Heart left ventricle (tissue), 13 donors: ENCODE measurements around the gene NENF.

ENCODE experiments used
- POLR2A ChIP-seq, 2 donors: fragments of 450-650 bp; IDR thresholded peaks; one replicate each; pipeline ENCODE4 v1.6.1; 2017; ENCODE audit warnings: antibody characterized with exemption in 2 of 2, mild to moderate bottlenecking in 2 of 2, moderate library complexity in 2 of 2
- TF ChIP-seq, protein P1 (sequence below), 12 donors: fragments of 200-600 bp; sonication (generic) in 4 of 12; IDR thresholded peaks; one replicate each; pipeline versions ENCODE4 v1.5.0 to v1.8.0; 2018 to 2022; ENCODE audit warnings: antibody characterized with exemption in 12 of 12, mild to moderate bottlenecking in 5 of 12
- donor health status: ischemic (EF 13 %, LVEDD 7.1; RV severe dilation, severe dysfunction).
- donor health status: DM: no; HTN: yes; CAD: no.
- donor health status: DM: no; HTN: no; CAD: no.
- donor health status: ischemic (EF 25% LVEDD 6.9; RV normal size, moderate dysfunction).
- donor health status: ischemic (EF 25% LVEDD 5.7; RV mildly dilated, moderate dysfunction).
- donor health status: ischemic (EF 35%, LVEDD 5.7; RV mildly dilated, moderate dysfunction).
- donor health status: nonischemic (EF 11% LVEDD 7.7; RV severe dilation, severe dysfunction).
- donor health status: DM: yes; HTN: yes; CAD: no.
- donor health status: PGD.
- donor health status: ischemic (EF 29% LVEDD 5.4; RV normal size, mild dysfunction).
- donor health status: nonischemic (EF 23%, LVEDD 6.1; RV moderate dilation, normal function).

DNA sequence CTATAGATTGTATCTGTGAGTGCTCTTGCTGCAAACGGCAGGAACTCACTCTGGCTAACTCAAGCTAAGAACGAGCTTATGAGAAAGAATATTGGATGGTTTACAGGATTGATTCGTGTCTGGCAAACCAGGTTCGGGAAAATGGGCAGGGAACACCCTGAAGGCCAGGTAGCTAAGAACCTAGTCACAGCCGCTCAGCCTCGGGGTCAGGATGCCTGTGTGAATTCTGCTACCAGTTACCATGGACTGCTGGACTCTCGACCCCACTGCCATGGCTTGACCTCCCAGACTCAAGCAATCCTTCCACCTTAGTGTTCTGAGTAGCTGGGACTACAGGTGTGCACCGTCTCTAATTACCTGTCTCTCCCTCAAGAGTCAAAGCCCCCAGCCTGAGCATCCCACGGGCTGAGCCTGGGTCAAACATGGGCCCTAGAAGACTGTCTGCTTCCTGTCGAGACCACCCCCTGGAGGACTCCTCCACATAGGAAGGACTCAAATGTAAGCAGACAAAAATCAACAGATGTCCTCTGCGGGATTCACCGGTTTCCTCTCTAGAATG is 45.8 kb downstream of the NENF start:
- TF ChIP-seq, protein P1, sequence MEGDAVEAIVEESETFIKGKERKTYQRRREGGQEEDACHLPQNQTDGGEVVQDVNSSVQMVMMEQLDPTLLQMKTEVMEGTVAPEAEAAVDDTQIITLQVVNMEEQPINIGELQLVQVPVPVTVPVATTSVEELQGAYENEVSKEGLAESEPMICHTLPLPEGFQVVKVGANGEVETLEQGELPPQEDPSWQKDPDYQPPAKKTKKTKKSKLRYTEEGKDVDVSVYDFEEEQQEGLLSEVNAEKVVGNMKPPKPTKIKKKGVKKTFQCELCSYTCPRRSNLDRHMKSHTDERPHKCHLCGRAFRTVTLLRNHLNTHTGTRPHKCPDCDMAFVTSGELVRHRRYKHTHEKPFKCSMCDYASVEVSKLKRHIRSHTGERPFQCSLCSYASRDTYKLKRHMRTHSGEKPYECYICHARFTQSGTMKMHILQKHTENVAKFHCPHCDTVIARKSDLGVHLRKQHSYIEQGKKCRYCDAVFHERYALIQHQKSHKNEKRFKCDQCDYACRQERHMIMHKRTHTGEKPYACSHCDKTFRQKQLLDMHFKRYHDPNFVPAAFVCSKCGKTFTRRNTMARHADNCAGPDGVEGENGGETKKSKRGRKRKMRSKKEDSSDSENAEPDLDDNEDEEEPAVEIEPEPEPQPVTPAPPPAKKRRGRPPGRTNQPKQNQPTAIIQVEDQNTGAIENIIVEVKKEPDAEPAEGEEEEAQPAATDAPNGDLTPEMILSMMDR (IDR thresholded peaks at IDR 0.05), result no peak
- no peak for TF ChIP-seq POLR2A (IDR thresholded peaks at IDR 0.05)
